ENCODE results near the gene KBTBD4. TPM values are rescaled to one million over a fixed set of nuclear protein-coding genes. Genes with fewer than 3 reads are reported as not detected.
"Not testable (repeated sequence)": the region's sequence is repeated elsewhere in the genome, so short reads cannot be mapped to it uniquely, and the experiment has no call there.

KBTBD4 gene
- total RNA-seq, 1 experiment from 2014 or later: 13.2 TPM

DNA sequence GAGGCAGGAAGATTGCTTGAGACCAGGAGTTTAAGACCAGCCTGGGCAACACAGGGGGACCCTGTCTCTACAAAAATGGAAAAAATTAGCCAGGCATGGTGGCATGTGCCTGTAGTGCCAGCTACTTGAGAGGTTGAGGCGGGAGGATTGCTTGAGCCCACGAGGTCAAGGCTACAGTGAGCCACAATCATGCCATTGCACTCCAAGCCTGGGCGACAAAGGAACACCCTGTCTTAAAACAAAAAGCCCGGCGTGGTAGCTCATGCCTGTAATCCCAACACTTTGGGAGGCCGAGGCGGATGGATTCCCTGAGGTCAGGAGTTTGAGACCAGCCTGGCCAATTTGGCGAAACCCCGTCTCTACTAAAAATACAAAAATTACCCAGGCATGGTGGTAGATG lies 48.0 kb downstream of the KBTBD4 start:
- RAD21 ChIA-PET (ENCODE audit: low non-redundant PET in 1 of 2, low total read pairs in 2 of 2, uncharacterized antibody in 2 of 2, unreplicated experiment in 2 of 2); ATAC-seq; BruUV-seq (replicated peaks); intact Hi-C loops (cut with micrococcal nuclease); H2AFZ ChIP-seq (ENCODE audit: low read depth, low read length, poor library complexity, severe bottlenecking); H3K27ac ChIP-seq (ENCODE audit: low read depth, low read length); DNase-seq (ENCODE audit: low read depth, low spot score); H3K27me3 ChIP-seq (ENCODE audit: insufficient read depth, low read length); H3K4me2 ChIP-seq (ENCODE audit: low read length); H3K4me3 ChIP-seq (replicated peaks in 1 of 2; ENCODE audit: low read depth in 1 of 2, low read length in 2 of 2); POLR2A ChIA-PET; CTCF ChIA-PET; H3K36me3 ChIP-seq (ENCODE audit: control insufficient read depth in 1 of 2, insufficient read depth in 2 of 2, low read length in 2 of 2); H3K9me2 ChIP-seq (ENCODE audit: insufficient read depth); H3K9me3 ChIP-seq (ENCODE audit: control insufficient read depth in 1 of 2, insufficient read depth in 1 of 2, low read depth in 1 of 2, low read length in 2 of 2); H3K9ac ChIP-seq (ENCODE audit: low read length); H3K4me1 ChIP-seq (ENCODE audit: control insufficient read depth in 1 of 2, insufficient read depth in 2 of 2, low read length in 2 of 2): not testable (repeated sequence)
- Histone ChIP-seq H4K20me1 (ENCODE audit: insufficient read depth) (peaks cover 19% of the 10 kb centered on the region; the same call in 1 of the 2 replicates), H3K79me2 (ENCODE audit: insufficient read depth, low read length) (peaks cover 100% of the 10 kb centered on the region)

DNA sequence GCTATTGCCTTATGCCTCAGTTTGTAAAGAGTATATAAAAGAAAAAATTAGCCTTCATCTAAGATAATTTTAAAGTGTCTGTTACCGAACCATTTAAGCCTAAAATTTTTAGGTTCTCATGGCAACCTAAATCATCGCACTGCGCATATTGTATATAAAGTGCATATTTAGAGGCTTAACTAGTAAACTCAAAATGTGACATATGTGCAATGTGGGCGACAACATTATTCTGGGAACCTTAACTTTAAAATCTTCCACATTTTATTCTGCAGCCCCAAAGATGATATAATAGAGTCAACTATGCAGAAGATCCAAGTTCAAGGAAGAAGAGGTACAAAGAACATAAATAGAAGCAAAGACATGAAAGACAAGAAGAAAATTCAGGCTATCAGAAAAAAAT lies 48.8 kb downstream of the KBTBD4 start:
- CTCF ChIA-PET: interaction anchor here (1.2 kb wide), 1 partner anchor 10 kb away, joined by 3 read pairs; no protein-coding TSS in a partner anchor

More for the DNA sequence above, 48.8 kb downstream of the KBTBD4 start:
- no peak overlapping the region for H3K4me3 ChIP-seq (replicated peaks in 1 of 2; ENCODE audit: low read depth in 1 of 2, low read length in 2 of 2)
- H3K79me2 ChIP-seq (ENCODE audit: insufficient read depth, low read length): peaks cover 100% of the 10 kb centered on the region
- no peak for TF ChIP-seq SIN3A (IDR thresholded peaks at IDR 0.05; ENCODE audit: low read depth)
- TF ChIP-seq YY1 (IDR thresholded peaks at IDR 0.05; ENCODE audit: extremely low read depth, insufficient replicate concordance, low read depth, low read length): no peak
- TF ChIP-seq POLR2A (IDR thresholded peaks at IDR 0.05; ENCODE audit: borderline replicate concordance, extremely low read depth, insufficient read depth, insufficient read length): no peak
- TF ChIP-seq, protein P1, sequence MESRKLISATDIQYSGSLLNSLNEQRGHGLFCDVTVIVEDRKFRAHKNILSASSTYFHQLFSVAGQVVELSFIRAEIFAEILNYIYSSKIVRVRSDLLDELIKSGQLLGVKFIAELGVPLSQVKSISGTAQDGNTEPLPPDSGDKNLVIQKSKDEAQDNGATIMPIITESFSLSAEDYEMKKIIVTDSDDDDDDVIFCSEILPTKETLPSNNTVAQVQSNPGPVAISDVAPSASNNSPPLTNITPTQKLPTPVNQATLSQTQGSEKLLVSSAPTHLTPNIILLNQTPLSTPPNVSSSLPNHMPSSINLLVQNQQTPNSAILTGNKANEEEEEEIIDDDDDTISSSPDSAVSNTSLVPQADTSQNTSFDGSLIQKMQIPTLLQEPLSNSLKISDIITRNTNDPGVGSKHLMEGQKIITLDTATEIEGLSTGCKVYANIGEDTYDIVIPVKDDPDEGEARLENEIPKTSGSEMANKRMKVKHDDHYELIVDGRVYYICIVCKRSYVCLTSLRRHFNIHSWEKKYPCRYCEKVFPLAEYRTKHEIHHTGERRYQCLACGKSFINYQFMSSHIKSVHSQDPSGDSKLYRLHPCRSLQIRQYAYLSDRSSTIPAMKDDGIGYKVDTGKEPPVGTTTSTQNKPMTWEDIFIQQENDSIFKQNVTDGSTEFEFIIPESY (IDR thresholded peaks at IDR 0.05; ENCODE audit: extremely low read depth, insufficient replicate concordance, low read length): no peak
- H3K9me2 ChIP-seq (ENCODE audit: insufficient read depth): no peaks in the 10 kb centered on the region
- no peak overlapping the region for H3K4me2 ChIP-seq (ENCODE audit: low read length)
- ChIA-PET POLR2A (no interaction called here), RAD21 (ENCODE audit: low non-redundant PET in 1 of 2, low total read pairs in 2 of 2, uncharacterized antibody in 2 of 2, unreplicated experiment in 2 of 2) (no interaction called here)
- H3K4me1 ChIP-seq (ENCODE audit: control insufficient read depth in 1 of 2, insufficient read depth in 2 of 2, low read length in 2 of 2): peaks cover 4 to 10% of the 10 kb centered on the region in 2 experiments; a peak in 3 of 4 replicates
- H3K9me3 ChIP-seq (ENCODE audit: control insufficient read depth in 1 of 2, insufficient read depth in 1 of 2, low read depth in 1 of 2, low read length in 2 of 2): no peaks in the 10 kb centered on the region
- peaks cover 17% of the 10 kb centered on the region; the same call in 1 of the 2 replicates for H4K20me1 ChIP-seq (ENCODE audit: insufficient read depth)
- no peaks in the 10 kb centered on the region for H3K36me3 ChIP-seq (ENCODE audit: control insufficient read depth in 1 of 2, insufficient read depth in 2 of 2, low read length in 2 of 2)
- no peak for DNase-seq (ENCODE audit: low read depth, low spot score)
- H3K9ac ChIP-seq (ENCODE audit: low read length): no peak overlapping the region
- intact Hi-C loops (cut with micrococcal nuclease): no loop called here
- H3K27ac ChIP-seq (ENCODE audit: low read depth, low read length): no peak overlapping the region
- ATAC-seq: no peak
- H2AFZ ChIP-seq (ENCODE audit: low read depth, low read length, poor library complexity, severe bottlenecking): no peak overlapping the region
- H3K27me3 ChIP-seq (ENCODE audit: insufficient read depth, low read length): no peaks in the 10 kb centered on the region
- BruUV-seq (replicated peaks): no TSS peak

Data from HCT116 (cell line).